Natural killer cell (primary cell): ENCODE data around the gene ATP8B4. TPM values are rescaled to one million over a fixed set of nuclear protein-coding genes. Genes with fewer than 3 reads are reported as not detected.
A peak's percentile ranks its signal among the peaks of the same experiment; 100 is the strongest.
"Not testable (repeated sequence)": the region's sequence is repeated elsewhere in the genome, so short reads cannot be mapped to it uniquely, and the experiment has no call there.

Source experiments
- ATAC-seq, 3 donors: fragments of 150-1000 bp in 2 of 3; fragments of 200-7000 bp in 1 of 3; cut with Tn5 transposase; 1 replicate in 1 of 3; 2 replicates in 2 of 3; pipeline ENCODE4 v1.10.0; 2021; ENCODE audit warnings: mild to moderate bottlenecking in 2 of 3, moderate library complexity in 2 of 3
- DNase-seq, 2 donors: peaks; one replicate each; pipeline versions ENCODE4 v3.0.0 to v3.0.0-alpha.2; 2013 to 2021; ENCODE audit warnings: mixed read lengths in 1 of 2
- H3K27ac ChIP-seq: one replicate; pipeline ENCODE4 v1.5.1; 2013; ENCODE audit warnings: mild to moderate bottlenecking, low read length
- H3K27me3 ChIP-seq: one replicate; pipeline ENCODE4 v1.6.1; 2013; ENCODE audit warnings: low read length; ENCODE audit not compliant: control insufficient read depth, insufficient read depth
- H3K36me3 ChIP-seq: one replicate; pipeline ENCODE4 v1.6.1; 2013; ENCODE audit warnings: low read length; ENCODE audit not compliant: control insufficient read depth, insufficient read depth
- H3K4me1 ChIP-seq: one replicate; pipeline ENCODE4 v1.6.1; 2013; ENCODE audit warnings: low read length; ENCODE audit not compliant: control insufficient read depth, insufficient read depth
- H3K4me3 ChIP-seq: one replicate; pipeline ENCODE4 v1.5.1; 2013; ENCODE audit warnings: low read length
- H3K9me3 ChIP-seq: one replicate; pipeline ENCODE4 v1.6.1; 2013; ENCODE audit warnings: low read length; ENCODE audit not compliant: control insufficient read depth, insufficient read depth
- H3K27ac Mint-ChIP-seq, 2 donors: one replicate each; pipeline ENCODE4 v1.8.0; 2022; ENCODE audit warnings: mild to moderate bottlenecking in 2 of 2, mixed read lengths in 2 of 2, moderate library complexity in 1 of 2
- H3K27me3 Mint-ChIP-seq, 2 donors: one replicate each; pipeline ENCODE4 v1.8.0; 2022; ENCODE audit warnings: low read depth in 2 of 2, mixed read lengths in 2 of 2
- H3K36me3 Mint-ChIP-seq: one replicate; pipeline ENCODE4 v1.8.0; 2022; ENCODE audit warnings: mixed read lengths
- H3K4me1 Mint-ChIP-seq, 2 donors: one replicate each; pipeline ENCODE4 v1.8.0; 2022; ENCODE audit warnings: mixed read lengths in 2 of 2
- H3K4me3 Mint-ChIP-seq: one replicate; pipeline ENCODE4 v1.8.0; 2022; ENCODE audit warnings: mild to moderate bottlenecking, moderate library complexity, mixed read lengths
- H3K9me3 Mint-ChIP-seq, 2 donors: one replicate each; pipeline ENCODE4 v1.8.0; 2022; ENCODE audit warnings: mixed read lengths in 2 of 2
- CTCF ChIP-seq: fragments of 200-600 bp; IDR thresholded peaks from one replicate; pipeline ENCODE4 v1.8.0; 2022; ENCODE audit warnings: antibody characterized with exemption
- WGBS: methylation state at CpG from one replicate; pipeline ENCODE4 v1.1.7; 2013; ENCODE audit warnings: missing lambda C conversion rate; ENCODE audit not compliant: insufficient coverage; 5-methylcytosine and 5-hydroxymethylcytosine counted together
- intact Hi-C: fragments of 100-400 bp; cut with micrococcal nuclease; formaldehyde crosslinking; loops from one replicate; pipeline ENCODE4 v1.14.2; 2022
- total RNA-seq, 4 donors: library from RNA; stranded (reverse); fragments of 120-200 nt in 1 of 4; gene quantifications; one replicate each; pipeline versions ENCODE4 v1.2.3 to v1.2.4, GENCODE V29; 2013 to 2022

Gene ATP8B4
- total RNA-seq, 3 donors from 2014 or later (not counting 1 experiment from before 2014, with no cell fraction given): 55.6 to 89.5 (median 75.1) TPM

- Histone ChIP-seq H3K27me3 (no peaks in the 10 kb centered on the region), H3K9me3 (no peaks in the 10 kb centered on the region), H3K36me3 (no peaks in the 10 kb centered on the region), H3K4me3 (no peak overlapping the region), H3K27ac (no peak overlapping the region), H3K4me1 (no peaks in the 10 kb centered on the region)
- no peak overlapping the region for H3K4me3 Mint-ChIP-seq
- no peaks in the 10 kb centered on the region for H3K36me3 Mint-ChIP-seq
- ATAC-seq: peak in 2 of 3 donors; percentile 65 to 71
- no peaks in the 10 kb centered on the region for H3K27me3 Mint-ChIP-seq
- DNase-seq: no peak
- no peaks in the 10 kb centered on the region for H3K9me3 Mint-ChIP-seq
- TF ChIP-seq CTCF: no peak
- peaks cover 5 to 17% of the 10 kb centered on the region in 2 donors for H3K4me1 Mint-ChIP-seq
- H3K27ac Mint-ChIP-seq: peak overlapping the region in 1 of 2 donors; percentile 37
- intact Hi-C loops: no loop called here
- 22% methylated on average over 1 of the region's 2 CpGs for WGBS
Observed at GRCh38 chr15:50134524-50135024, 15.5 kb upstream of the ATP8B4 start.

DNA sequence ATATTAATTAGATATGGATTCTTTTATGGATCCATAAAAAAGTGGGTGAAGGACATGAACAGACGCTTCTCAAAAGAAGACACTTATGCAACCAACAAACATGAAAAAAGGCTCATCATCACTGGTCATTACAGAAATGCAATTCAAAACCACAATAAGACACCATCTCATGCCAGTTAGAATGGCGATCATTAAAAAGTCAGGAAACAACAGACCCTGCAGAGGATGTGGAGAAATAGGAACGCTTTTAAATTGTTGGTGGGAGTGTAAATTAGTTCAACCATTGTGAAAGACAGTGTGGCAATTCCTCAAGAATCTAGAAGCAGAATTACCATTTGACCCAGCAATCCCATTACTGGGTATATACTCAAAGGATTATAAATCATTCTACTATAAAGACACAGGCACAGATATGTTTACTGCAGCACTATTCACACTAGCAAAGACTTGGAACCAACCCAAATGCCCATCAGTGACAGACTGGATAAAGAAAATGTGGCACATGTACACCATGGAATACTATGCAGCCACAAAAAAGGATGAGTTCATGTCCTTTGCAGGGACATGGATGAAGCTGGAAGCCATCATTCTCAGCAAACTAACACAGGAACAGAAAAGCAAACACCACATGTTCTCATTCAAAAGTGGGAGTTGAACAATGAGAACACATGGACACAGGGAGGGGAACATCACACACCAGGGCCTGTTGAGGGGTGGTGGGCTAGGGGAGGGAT is 13.4 kb upstream of the ATP8B4 start:
- ATAC-seq, H3K4me3 Mint-ChIP-seq, H3K27ac ChIP-seq, H3K27me3 ChIP-seq, H3K36me3 Mint-ChIP-seq, H3K36me3 ChIP-seq, H3K27ac Mint-ChIP-seq, H3K27me3 Mint-ChIP-seq, intact Hi-C loops, H3K9me3 Mint-ChIP-seq, H3K4me1 ChIP-seq, DNase-seq, H3K4me3 ChIP-seq, H3K9me3 ChIP-seq: not testable (repeated sequence)
- WGBS: 82% methylated on average over 2 of the region's 3 CpGs
- H3K4me1 Mint-ChIP-seq: peaks cover 0 to 17% of the 10 kb centered on the region in 2 donors

GRCh38 chr15:50131617-50132016 is 12.6 kb upstream of the ATP8B4 start:
- no peak overlapping the region for H3K4me3 Mint-ChIP-seq
- TF ChIP-seq CTCF: no peak
- DNase-seq (no peak), ATAC-seq (no peak)
- no peak overlapping the region for H3K4me3 ChIP-seq
- no peaks in the 10 kb centered on the region for H3K27me3 ChIP-seq
- no peaks in the 10 kb centered on the region for H3K36me3 ChIP-seq
- peaks cover 0 to 17% of the 10 kb centered on the region in 2 donors for H3K4me1 Mint-ChIP-seq
- H3K27me3 Mint-ChIP-seq: no peaks in the 10 kb centered on the region
- intact Hi-C loops: no loop called here
- no peaks in the 10 kb centered on the region for H3K9me3 ChIP-seq
- H3K4me1 ChIP-seq: no peaks in the 10 kb centered on the region
- H3K27ac Mint-ChIP-seq: no peak overlapping the region
- H3K36me3 Mint-ChIP-seq: no peaks in the 10 kb centered on the region
- no CpG with 5 or more reads among the region's 1 CpG for WGBS
- H3K27ac ChIP-seq: no peak overlapping the region
- no peaks in the 10 kb centered on the region for H3K9me3 Mint-ChIP-seq

DNA sequence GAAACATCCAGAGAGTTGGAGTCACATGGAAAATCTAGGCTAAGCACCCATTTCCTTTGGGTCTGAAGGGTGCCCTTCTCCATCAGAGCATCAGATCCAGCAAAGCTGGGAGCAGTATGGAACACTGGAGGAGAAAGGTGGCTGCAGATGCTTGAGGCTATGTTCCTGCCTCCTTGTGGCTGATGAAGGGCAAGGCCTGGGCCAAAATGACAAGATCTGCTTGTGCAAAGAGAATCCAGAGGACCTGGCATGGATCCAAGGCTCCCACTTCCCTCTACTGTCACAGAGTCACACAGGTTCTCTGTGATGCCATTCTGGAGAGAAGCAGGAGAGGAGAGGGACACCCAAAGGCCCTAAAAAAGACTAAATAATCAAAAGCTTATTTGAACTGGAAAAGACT is 9.2 kb upstream of the ATP8B4 start:
- Mint-ChIP-seq H3K27me3 (no peaks in the 10 kb centered on the region), H3K4me1 (no peaks in the 10 kb centered on the region), H3K4me3 (no peak overlapping the region), H3K27ac (no peak overlapping the region), H3K36me3 (peaks cover 8% of the 10 kb centered on the region), H3K9me3 (peaks cover 3 to 5% of the 10 kb centered on the region in 2 donors)
- ATAC-seq (peak in 1 of 3 donors; percentile 35), DNase-seq (peak in 1 of 2 donors; percentile 9)
- Histone ChIP-seq H3K4me1 (no peaks in the 10 kb centered on the region), H3K27ac (no peak overlapping the region), H3K9me3 (no peaks in the 10 kb centered on the region), H3K27me3 (no peaks in the 10 kb centered on the region), H3K36me3 (no peaks in the 10 kb centered on the region), H3K4me3 (no peak overlapping the region)
- intact Hi-C loops: no loop called here
- no peak for TF ChIP-seq CTCF
